Inflammatory macrophage (primary cell): ENCODE results near the gene ZNF248.
"Not testable (repeated sequence)": the region's sequence is repeated elsewhere in the genome, so short reads cannot be mapped to it uniquely, and the experiment has no call there.

Experiments used
- DNase-seq, 2 donors: peaks; one replicate each; pipeline ENCODE4 v3.0.0-alpha.2; 2020 to 2022

The ZNF248 gene

DNA sequence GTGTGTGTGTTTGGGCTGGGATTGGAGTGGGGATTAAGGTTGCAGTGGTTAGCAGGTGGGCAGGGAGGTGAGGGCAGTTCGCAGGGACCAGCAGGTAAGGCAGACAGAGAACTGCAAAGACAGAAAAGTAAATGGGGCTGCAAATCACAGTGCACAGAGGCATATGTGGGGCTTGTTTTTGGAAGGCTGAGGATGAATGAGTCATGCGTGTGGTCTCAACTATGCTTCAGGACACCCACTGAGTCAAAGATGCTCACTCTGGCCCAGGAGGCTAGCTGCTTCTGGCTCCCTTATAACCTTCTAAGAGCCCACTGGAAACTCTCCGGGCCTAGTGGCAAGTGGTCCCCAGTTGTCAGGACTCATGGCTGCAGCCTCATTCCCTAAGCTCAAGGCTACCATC is 118.2 kb downstream of the ZNF248 start:
- DNase-seq = no peak

DNA sequence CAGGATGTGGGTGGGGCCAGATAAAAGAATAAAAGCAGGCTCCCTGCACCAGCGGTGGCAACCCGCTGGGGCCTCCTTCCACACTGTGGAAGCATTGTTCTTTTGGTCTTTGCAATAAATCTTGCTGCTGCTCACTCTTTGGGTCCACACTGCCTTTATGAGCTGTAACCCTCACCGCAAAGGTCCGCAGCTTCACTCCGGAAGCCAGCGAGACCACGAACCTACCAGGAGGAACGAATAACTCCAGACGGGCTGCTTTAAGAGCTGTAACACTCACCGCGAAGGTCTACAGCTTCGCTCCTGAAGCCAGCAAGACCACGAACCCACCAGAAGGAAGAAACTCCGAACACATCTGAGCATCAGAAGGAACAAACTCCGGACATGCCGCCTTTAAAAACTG is 119.2 kb downstream of the ZNF248 start:
- DNase-seq = not testable (repeated sequence)

DNA sequence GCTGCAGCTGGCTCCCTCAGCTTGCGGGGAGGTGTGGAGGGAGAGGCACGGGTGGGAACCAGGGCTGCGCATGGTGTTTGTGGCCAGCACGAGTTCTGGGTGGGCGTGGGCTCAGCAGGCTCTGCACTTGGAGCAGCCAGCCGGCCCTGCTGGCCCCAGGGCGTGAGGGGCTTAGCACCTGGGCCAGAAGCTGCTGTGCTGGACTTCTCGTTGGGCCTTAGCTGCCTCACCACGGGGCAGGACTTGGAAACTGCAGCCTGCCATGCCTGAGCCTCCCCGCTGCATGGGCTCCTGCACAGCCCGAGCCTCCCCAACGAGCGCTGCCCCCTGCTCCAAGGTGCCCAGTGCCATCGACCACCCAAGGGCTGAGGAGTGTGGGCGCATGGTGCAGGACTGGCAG is 120.1 kb downstream of the ZNF248 start:
- no peak for DNase-seq

DNA sequence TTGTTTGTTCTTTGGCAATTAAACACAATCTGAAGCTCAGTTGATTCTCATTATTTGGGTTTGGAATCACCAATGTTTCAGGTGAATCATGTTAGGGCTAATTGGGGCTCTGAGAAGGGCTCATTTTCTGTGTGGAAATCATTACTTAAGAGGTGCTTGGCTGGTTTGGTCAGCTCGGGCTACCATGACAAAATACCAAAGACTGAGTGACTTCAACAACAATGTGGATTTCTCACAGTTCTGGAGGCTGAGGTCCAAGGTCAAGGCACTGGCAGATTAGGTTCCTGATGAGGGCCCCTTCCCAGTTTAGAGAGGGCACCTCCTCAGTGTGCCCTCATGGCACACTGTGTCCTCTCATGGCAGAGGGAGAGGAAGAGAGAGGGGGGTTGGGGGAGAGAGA is 121.3 kb downstream of the ZNF248 start:
- DNase-seq = no peak

DNA sequence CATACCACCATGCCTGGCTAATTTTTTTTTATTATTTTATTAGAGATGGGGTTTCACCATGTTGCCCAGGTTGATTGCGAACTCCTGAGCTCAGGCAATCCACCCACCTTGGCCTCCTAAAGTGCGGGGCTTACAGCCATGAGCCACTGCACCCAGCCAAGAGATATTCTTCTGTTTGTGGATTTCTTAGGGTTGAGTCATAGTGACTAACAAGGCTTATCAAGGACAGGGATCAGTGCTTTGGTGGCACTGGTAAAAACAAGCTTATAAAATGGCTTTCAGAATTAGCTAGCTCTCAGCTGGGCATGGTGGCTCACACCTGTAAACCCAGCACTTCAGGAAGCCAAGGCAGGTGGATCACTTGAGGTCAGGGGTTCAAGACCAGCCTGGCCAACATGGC is 122.4 kb downstream of the ZNF248 start:
- DNase-seq = no peak
